Measurements from ENCODE around the gene ADRA2B. TPM values are rescaled to one million over a fixed set of nuclear protein-coding genes. Genes with fewer than 3 reads are reported as not detected.

Gene ADRA2B
- polyA plus RNA-seq, 1 donor (not counting 4 experiments of a cell fraction or from before 2014, with no cell fraction given): not detected

DNA sequence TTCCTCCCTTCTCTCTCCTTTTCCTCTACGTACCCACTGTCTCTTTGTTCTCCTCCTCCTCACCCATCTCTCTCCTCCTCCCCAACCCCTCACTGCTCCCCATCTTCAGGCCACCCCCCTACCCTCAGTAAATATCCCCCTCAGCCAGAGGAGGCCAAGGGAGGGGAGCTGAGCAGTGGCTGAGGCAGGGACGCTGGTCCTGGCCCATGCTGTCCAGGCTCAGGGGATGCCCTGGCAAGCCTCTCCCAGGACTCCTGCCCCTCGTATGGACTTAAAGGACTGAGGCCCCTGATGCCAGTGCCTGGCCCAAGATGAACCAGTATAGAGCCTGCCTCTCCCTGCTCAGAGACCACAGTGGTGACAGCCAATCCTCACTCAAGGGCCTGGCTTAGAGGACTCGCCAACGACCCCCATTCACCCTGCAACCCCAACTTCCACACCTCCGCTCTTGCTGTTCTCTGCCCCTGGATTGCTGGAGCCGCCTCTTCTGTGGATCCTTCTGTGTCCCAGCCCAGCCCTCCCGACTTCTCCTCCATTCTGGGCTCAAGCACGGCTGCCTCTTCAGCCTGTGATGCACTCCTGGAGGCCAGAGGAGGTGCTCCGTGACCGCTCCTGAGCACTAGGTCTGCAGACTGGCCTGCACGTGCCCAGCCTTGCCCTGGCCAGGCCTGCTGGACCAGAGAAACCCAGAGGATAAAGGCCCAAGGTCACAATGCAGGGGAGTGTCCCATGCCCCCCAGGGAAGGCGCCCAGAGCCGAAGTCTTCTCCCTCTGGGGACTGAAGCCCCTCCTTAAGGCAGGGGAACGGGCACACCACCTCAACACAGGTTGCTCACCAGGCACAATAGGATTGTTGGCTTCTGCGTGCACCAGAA, 38.4 kb upstream of the ADRA2B start:
- H3K27me3 ChIP-seq (ENCODE audit: control insufficient read depth, extremely low read depth, insufficient read depth, low read length): peaks cover 26% of the 10 kb centered on the region
- no peaks in the 10 kb centered on the region for H3K9me3 ChIP-seq (ENCODE audit: control insufficient read depth, low read depth, low read length)
- no peak for FAIRE-seq
- H4K20me1 ChIP-seq (ENCODE audit: control insufficient read depth, extremely low read depth, insufficient read depth, low read length): no peaks in the 10 kb centered on the region
- TF ChIP-seq, protein P1, sequence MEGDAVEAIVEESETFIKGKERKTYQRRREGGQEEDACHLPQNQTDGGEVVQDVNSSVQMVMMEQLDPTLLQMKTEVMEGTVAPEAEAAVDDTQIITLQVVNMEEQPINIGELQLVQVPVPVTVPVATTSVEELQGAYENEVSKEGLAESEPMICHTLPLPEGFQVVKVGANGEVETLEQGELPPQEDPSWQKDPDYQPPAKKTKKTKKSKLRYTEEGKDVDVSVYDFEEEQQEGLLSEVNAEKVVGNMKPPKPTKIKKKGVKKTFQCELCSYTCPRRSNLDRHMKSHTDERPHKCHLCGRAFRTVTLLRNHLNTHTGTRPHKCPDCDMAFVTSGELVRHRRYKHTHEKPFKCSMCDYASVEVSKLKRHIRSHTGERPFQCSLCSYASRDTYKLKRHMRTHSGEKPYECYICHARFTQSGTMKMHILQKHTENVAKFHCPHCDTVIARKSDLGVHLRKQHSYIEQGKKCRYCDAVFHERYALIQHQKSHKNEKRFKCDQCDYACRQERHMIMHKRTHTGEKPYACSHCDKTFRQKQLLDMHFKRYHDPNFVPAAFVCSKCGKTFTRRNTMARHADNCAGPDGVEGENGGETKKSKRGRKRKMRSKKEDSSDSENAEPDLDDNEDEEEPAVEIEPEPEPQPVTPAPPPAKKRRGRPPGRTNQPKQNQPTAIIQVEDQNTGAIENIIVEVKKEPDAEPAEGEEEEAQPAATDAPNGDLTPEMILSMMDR (optimal IDR thresholded peaks at IDR 0.05 in 1 of 3, IDR thresholded peaks at IDR 0.05 in 1 of 3, conservative IDR thresholded peaks at IDR 0.05 in 1 of 3; ENCODE audit: extremely low read depth in 1 of 3, insufficient read depth in 2 of 3, low read length in 3 of 3): no peak
- TF ChIP-seq EZH2 (IDR thresholded peaks at IDR 0.05; ENCODE audit: low read length): no peak
- no peak overlapping the region for H3K9ac ChIP-seq (ENCODE audit: control insufficient read depth, extremely low read depth, insufficient read depth, low read length)
- H3K9me1 ChIP-seq (ENCODE audit: control insufficient read depth, extremely low read depth, insufficient read depth, low read length): no peaks in the 10 kb centered on the region
- DNase-seq (ENCODE audit: low read depth, low spot score): no peak
- no peak overlapping the region for H3K27ac ChIP-seq (ENCODE audit: control insufficient read depth, insufficient read depth, low read length)
- H3K36me3 ChIP-seq (ENCODE audit: control insufficient read depth in 2 of 2, extremely low read depth in 1 of 2, insufficient read depth in 2 of 2, low read length in 2 of 2): no peaks in the 10 kb centered on the region
- H3K4me3 ChIP-seq (ENCODE audit: control insufficient read depth in 2 of 3, extremely low read depth in 1 of 3, insufficient read depth in 2 of 3, low read depth in 1 of 3, low read length in 3 of 3): no peak overlapping the region
- H3K4me2 ChIP-seq (ENCODE audit: control insufficient read depth, extremely low read depth, insufficient read depth, low read depth, low read length): no peak overlapping the region
- no peaks in the 10 kb centered on the region for H3K4me1 ChIP-seq (ENCODE audit: control insufficient read depth, extremely low read depth, insufficient read depth, low read length)
- H3K79me2 ChIP-seq (ENCODE audit: control insufficient read depth, insufficient read depth, low read length): no peaks in the 10 kb centered on the region
- no peak overlapping the region for H2AFZ ChIP-seq (ENCODE audit: control insufficient read depth, low read length)
- dilution Hi-C loops (cut with MboI; ENCODE audit: extremely low pct_ligation_motif_present, low sequenced_read_pairs): no loop called here

DNA sequence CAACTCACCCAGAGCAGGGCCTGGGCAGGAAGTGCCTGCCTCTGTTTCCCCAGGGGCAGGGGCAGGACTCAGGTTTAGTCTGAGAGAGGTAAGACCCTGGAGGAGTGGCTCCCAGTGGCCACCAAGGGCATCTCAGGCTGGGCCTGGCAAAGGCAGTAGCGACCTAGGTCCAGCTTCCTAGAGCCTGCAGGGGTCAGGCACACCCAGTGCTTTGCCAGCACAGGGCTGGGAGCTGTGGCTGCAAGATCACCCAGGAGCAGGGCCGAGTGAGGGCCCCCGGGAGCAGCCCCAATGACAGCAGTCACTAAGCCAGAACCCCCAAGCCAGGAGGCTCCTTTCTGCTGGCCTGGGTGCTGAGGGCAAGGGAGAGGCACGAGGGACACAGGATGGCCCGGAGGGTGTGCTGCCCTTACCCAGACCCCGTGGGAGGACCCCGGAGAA, 37.6 kb upstream of the ADRA2B start:
- dilution Hi-C loops (cut with MboI; ENCODE audit: extremely low pct_ligation_motif_present, low sequenced_read_pairs): no loop called here
- no peak for FAIRE-seq
- H3K27me3 ChIP-seq (ENCODE audit: control insufficient read depth, extremely low read depth, insufficient read depth, low read length): peaks cover 23% of the 10 kb centered on the region

More for the DNA sequence above, 37.6 kb upstream of the ADRA2B start:
- Histone ChIP-seq H3K9me1 (ENCODE audit: control insufficient read depth, extremely low read depth, insufficient read depth, low read length) (no peaks in the 10 kb centered on the region), H3K36me3 (ENCODE audit: control insufficient read depth in 2 of 2, extremely low read depth in 1 of 2, insufficient read depth in 2 of 2, low read length in 2 of 2) (no peaks in the 10 kb centered on the region), H4K20me1 (ENCODE audit: control insufficient read depth, extremely low read depth, insufficient read depth, low read length) (no peaks in the 10 kb centered on the region), H3K4me3 (ENCODE audit: control insufficient read depth in 2 of 3, extremely low read depth in 1 of 3, insufficient read depth in 2 of 3, low read depth in 1 of 3, low read length in 3 of 3) (no peak overlapping the region), H3K4me1 (ENCODE audit: control insufficient read depth, extremely low read depth, insufficient read depth, low read length) (peaks cover under 1% of the 10 kb centered on the region), H3K9me3 (ENCODE audit: control insufficient read depth, low read depth, low read length) (no peaks in the 10 kb centered on the region), H2AFZ (ENCODE audit: control insufficient read depth, low read length) (no peak overlapping the region), H3K9ac (ENCODE audit: control insufficient read depth, extremely low read depth, insufficient read depth, low read length) (no peak overlapping the region), H3K4me2 (ENCODE audit: control insufficient read depth, extremely low read depth, insufficient read depth, low read depth, low read length) (no peak overlapping the region), H3K27ac (ENCODE audit: control insufficient read depth, insufficient read depth, low read length) (no peak overlapping the region), H3K79me2 (ENCODE audit: control insufficient read depth, insufficient read depth, low read length) (no peaks in the 10 kb centered on the region)
- DNase-seq (ENCODE audit: low read depth, low spot score): no peak
- TF ChIP-seq EZH2 (IDR thresholded peaks at IDR 0.05; ENCODE audit: low read length): no peak
- TF ChIP-seq, protein P1 (optimal IDR thresholded peaks at IDR 0.05 in 1 of 3, IDR thresholded peaks at IDR 0.05 in 1 of 3, conservative IDR thresholded peaks at IDR 0.05 in 1 of 3; ENCODE audit: extremely low read depth in 1 of 3, insufficient read depth in 2 of 3, low read length in 3 of 3): no peak
